Nephron (organoid): ENCODE results near the gene ACOT12.
"Not testable (repeated sequence)": the region's sequence is repeated elsewhere in the genome, so short reads cannot be mapped to it uniquely, and the experiment has no call there.

Source experiments
- H3K27ac Mint-ChIP-seq, 3 experiments: 2 replicates each; pipeline ENCODE4 v1.8.0; 2020; ENCODE audit warnings: mixed read lengths in 3 of 3, mild to moderate bottlenecking in 2 of 3, moderate library complexity in 1 of 3
- H3K27me3 Mint-ChIP-seq: 2 replicates; pipeline ENCODE4 v1.8.0; 2021; ENCODE audit warnings: low read depth, mild to moderate bottlenecking, moderate library complexity, mixed read lengths
- H3K36me3 Mint-ChIP-seq: 2 replicates; pipeline ENCODE4 v1.8.0; 2020; ENCODE audit warnings: low read depth, mixed read lengths
- H3K4me1 Mint-ChIP-seq: 2 replicates; pipeline ENCODE4 v1.8.0; 2020; ENCODE audit warnings: mixed read lengths
- H3K4me3 Mint-ChIP-seq, 3 experiments: 2 replicates each; pipeline ENCODE4 v1.8.0; 2020; ENCODE audit warnings: mild to moderate bottlenecking in 3 of 3, mixed read lengths in 3 of 3, moderate library complexity in 2 of 3
- H3K9me3 Mint-ChIP-seq: 2 replicates; pipeline ENCODE4 v1.8.0; 2020; ENCODE audit warnings: mixed read lengths
- TF ChIP-seq, protein P1 (sequence below), 3 experiments: fragments of 200-600 bp; sonication (generic); IDR thresholded peaks; one replicate each; pipeline ENCODE4 v1.5.0; 2021; ENCODE audit warnings: antibody characterized with exemption in 3 of 3; ENCODE audit not compliant: unreplicated experiment in 3 of 3

Gene ACOT12

DNA sequence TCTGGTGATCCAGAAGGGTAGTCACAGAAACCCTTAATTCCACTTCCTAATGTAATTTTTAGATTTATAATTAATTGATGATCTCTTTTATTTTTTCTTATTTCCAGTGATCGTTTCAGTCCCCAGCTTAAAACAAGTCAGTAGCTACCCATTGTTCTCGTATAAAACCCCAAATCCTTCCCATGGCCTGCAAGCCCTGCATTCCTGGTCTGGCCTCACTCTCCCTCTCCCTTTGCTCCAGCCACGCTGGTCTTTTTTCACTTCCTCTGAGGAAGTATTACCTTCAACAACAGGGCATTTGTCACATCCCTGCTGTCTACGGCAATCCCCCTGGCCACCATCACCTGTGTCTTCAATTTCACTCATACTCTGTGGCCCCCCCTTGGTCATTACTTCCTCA is 44.8 kb downstream of the ACOT12 start:
- H3K27me3 Mint-ChIP-seq = peaks cover 5% of the 10 kb centered on the region
- no peak overlapping the region for H3K4me3 Mint-ChIP-seq
- H3K27ac Mint-ChIP-seq = no peak overlapping the region
- TF ChIP-seq, protein P1, sequence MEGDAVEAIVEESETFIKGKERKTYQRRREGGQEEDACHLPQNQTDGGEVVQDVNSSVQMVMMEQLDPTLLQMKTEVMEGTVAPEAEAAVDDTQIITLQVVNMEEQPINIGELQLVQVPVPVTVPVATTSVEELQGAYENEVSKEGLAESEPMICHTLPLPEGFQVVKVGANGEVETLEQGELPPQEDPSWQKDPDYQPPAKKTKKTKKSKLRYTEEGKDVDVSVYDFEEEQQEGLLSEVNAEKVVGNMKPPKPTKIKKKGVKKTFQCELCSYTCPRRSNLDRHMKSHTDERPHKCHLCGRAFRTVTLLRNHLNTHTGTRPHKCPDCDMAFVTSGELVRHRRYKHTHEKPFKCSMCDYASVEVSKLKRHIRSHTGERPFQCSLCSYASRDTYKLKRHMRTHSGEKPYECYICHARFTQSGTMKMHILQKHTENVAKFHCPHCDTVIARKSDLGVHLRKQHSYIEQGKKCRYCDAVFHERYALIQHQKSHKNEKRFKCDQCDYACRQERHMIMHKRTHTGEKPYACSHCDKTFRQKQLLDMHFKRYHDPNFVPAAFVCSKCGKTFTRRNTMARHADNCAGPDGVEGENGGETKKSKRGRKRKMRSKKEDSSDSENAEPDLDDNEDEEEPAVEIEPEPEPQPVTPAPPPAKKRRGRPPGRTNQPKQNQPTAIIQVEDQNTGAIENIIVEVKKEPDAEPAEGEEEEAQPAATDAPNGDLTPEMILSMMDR (IDR thresholded peaks at IDR 0.05; ENCODE audit: unreplicated experiment in 3 of 3) = no peak
- no peaks in the 10 kb centered on the region for H3K4me1 Mint-ChIP-seq
- no peaks in the 10 kb centered on the region for H3K36me3 Mint-ChIP-seq
- no peaks in the 10 kb centered on the region for H3K9me3 Mint-ChIP-seq

GRCh38 chr5:81345411-81346003 is 48.4 kb downstream of the ACOT12 start:
- no peak overlapping the region for H3K27ac Mint-ChIP-seq
- H3K4me1 Mint-ChIP-seq = no peaks in the 10 kb centered on the region
- peaks cover 5% of the 10 kb centered on the region for H3K27me3 Mint-ChIP-seq
- H3K4me3 Mint-ChIP-seq = no peak overlapping the region
- no peaks in the 10 kb centered on the region for H3K9me3 Mint-ChIP-seq
- no peaks in the 10 kb centered on the region for H3K36me3 Mint-ChIP-seq
- TF ChIP-seq, protein P1 (IDR thresholded peaks at IDR 0.05; ENCODE audit: unreplicated experiment in 3 of 3) = no peak

GRCh38 chr5:81344736-81345135 is 49.2 kb downstream of the ACOT12 start:
- H3K36me3 Mint-ChIP-seq = no peaks in the 10 kb centered on the region
- TF ChIP-seq, protein P1 (IDR thresholded peaks at IDR 0.05; ENCODE audit: unreplicated experiment in 3 of 3) = no peak
- no peaks in the 10 kb centered on the region for H3K4me1 Mint-ChIP-seq
- no peak overlapping the region for H3K4me3 Mint-ChIP-seq
- peaks cover 5% of the 10 kb centered on the region for H3K27me3 Mint-ChIP-seq
- H3K9me3 Mint-ChIP-seq = no peaks in the 10 kb centered on the region
- H3K27ac Mint-ChIP-seq = no peak overlapping the region

DNA sequence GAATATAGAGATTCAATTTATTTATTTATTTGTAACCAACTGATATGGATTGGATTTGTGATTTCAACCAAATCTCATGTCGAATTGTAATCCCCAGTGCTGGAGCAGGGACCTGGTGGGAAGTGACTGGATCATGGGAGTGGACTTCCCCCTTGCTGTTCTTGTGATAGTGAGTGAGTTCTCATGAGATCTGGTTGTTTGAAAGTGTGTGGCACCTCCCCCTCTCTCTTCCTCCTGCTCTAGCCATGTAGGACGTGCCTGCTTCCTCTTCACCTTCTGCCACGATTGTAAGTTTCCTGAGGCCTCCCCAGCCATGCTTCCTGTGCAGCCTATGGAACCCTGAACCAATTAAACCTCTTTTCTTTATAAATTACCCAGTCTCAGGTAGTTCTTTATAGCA is 55.7 kb downstream of the ACOT12 start:
- H3K27me3 Mint-ChIP-seq, H3K36me3 Mint-ChIP-seq, H3K4me3 Mint-ChIP-seq, H3K4me1 Mint-ChIP-seq, H3K27ac Mint-ChIP-seq, H3K9me3 Mint-ChIP-seq: not testable (repeated sequence)

GRCh38 chr5:81337803-81338202 is 56.1 kb downstream of the ACOT12 start:
- Mint-ChIP-seq H3K27ac (no peak overlapping the region), H3K9me3 (no peaks in the 10 kb centered on the region), H3K36me3 (no peaks in the 10 kb centered on the region), H3K4me1 (no peaks in the 10 kb centered on the region), H3K4me3 (no peak overlapping the region), H3K27me3 (no peaks in the 10 kb centered on the region)
- TF ChIP-seq, protein P1 (IDR thresholded peaks at IDR 0.05; ENCODE audit: unreplicated experiment in 3 of 3) = no peak

DNA sequence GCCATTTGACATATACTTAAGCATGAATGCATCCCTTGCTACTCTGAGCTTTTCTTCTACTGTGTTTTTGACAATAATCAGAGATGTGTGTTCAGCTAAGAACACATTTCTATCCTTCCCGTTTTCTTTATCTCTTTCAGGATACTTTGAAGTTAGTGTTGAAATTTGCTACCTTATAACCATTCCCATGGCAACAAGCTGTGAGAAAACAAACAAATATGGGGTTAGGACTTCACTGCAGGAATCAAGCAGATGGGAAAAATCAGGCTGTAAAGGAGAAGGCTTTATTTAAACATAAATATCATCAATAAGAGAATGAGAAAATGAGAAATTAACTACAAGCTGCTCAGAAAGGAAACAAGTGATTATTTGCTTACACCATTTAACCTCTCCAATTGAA is 57.4 kb downstream of the ACOT12 start:
- Mint-ChIP-seq H3K9me3 (no peaks in the 10 kb centered on the region), H3K4me1 (no peaks in the 10 kb centered on the region), H3K4me3 (no peak overlapping the region), H3K36me3 (no peaks in the 10 kb centered on the region), H3K27me3 (no peaks in the 10 kb centered on the region), H3K27ac (no peak overlapping the region)
- TF ChIP-seq, protein P1 (IDR thresholded peaks at IDR 0.05; ENCODE audit: unreplicated experiment in 3 of 3) = no peak
